Neural cell (in vitro differentiated cells): ENCODE results near the gene CYP27B1. TPM values are rescaled to one million over a fixed set of nuclear protein-coding genes. Genes with fewer than 3 reads are reported as not detected.

ENCODE experiments used
- H2AFZ ChIP-seq: fragments of 200-600, 300-800 bp; sonication (generic), shearing (Covaris generic); 2 replicates; pipeline ENCODE4 v1.6.0; 2014; ENCODE audit warnings: low read depth, mild to moderate bottlenecking, antibody characterized with exemption, low read length, moderate library complexity
- H3F3A ChIP-seq: fragments of 200-600 bp; shearing (Covaris generic); 2 replicates; pipeline ENCODE4 v1.6.1; 2016; ENCODE audit warnings: mild to moderate bottlenecking, moderate library complexity, mixed read lengths, antibody characterized with exemption, low read length; ENCODE audit not compliant: insufficient read depth, poor library complexity, severe bottlenecking
- H3K27ac ChIP-seq: fragments of 200-600, 300-800 bp; sonication (generic), shearing (Covaris generic); 2 replicates; pipeline ENCODE4 v1.5.1; 2014; ENCODE audit warnings: mild to moderate bottlenecking, low read length, moderate library complexity
- H3K27me3 ChIP-seq: fragments of 300-800, 200-600 bp; sonication (generic), shearing (Covaris generic); 2 replicates; pipeline ENCODE4 v1.6.0; 2014; ENCODE audit warnings: mild to moderate bottlenecking, low read depth, low read length, moderate library complexity; ENCODE audit not compliant: insufficient read depth
- H3K36me3 ChIP-seq: fragments of 300-800, 200-600 bp; sonication (generic), shearing (Covaris generic); 2 replicates; pipeline ENCODE4 v1.5.1; 2014; ENCODE audit warnings: mild to moderate bottlenecking, antibody characterized with exemption, low read length, moderate library complexity; ENCODE audit not compliant: insufficient read depth
- H3K4me2 ChIP-seq: fragments of 300-800, 200-600 bp; sonication (generic), shearing (Covaris generic); 2 replicates; pipeline ENCODE4 v1.6.0; 2014; ENCODE audit warnings: mild to moderate bottlenecking, low read length
- H3K4me3 ChIP-seq: fragments of 300-800, 200-600 bp; sonication (generic), shearing (Covaris generic); 2 replicates; pipeline ENCODE4 v1.5.1; 2014; ENCODE audit warnings: mild to moderate bottlenecking, low read length, moderate library complexity
- H3K79me2 ChIP-seq: fragments of 200-600 bp; shearing (Covaris generic); replicated peaks from 2 replicates; pipeline ENCODE4 v1.6.0; 2014; ENCODE audit warnings: mild to moderate bottlenecking, low read length, moderate library complexity; ENCODE audit not compliant: insufficient read depth
- H3K9ac ChIP-seq: fragments of 300-800, 200-600 bp; sonication (generic), shearing (Covaris generic); 2 replicates; pipeline ENCODE4 v1.6.1; 2016; ENCODE audit warnings: mild to moderate bottlenecking, low read length, mixed read lengths
- H3K9me2 ChIP-seq: fragments of 200-600 bp; shearing (Covaris generic); 2 replicates; pipeline ENCODE4 v1.6.1; 2016; ENCODE audit warnings: mild to moderate bottlenecking, low read length, mixed read lengths; ENCODE audit not compliant: insufficient read depth
- H3K9me3 ChIP-seq: fragments of 200-600, 300-800 bp; sonication (generic), shearing (Covaris generic); 2 replicates; pipeline ENCODE4 v1.6.1; 2016; ENCODE audit warnings: mild to moderate bottlenecking, mixed run types, low read length, moderate library complexity, mixed read lengths
- H4K20me1 ChIP-seq: fragments of 200-600 bp; shearing (Covaris generic); 2 replicates; pipeline ENCODE4 v1.6.1; 2016; ENCODE audit warnings: mild to moderate bottlenecking, mixed run types; ENCODE audit not compliant: insufficient read depth
- EP300 ChIP-seq: fragments of 450-650 bp; conservative IDR thresholded peaks from 2 replicates; pipeline ENCODE4 v1.6.1; 2014; ENCODE audit warnings: antibody characterized with exemption, mild to moderate bottlenecking, moderate library complexity; ENCODE audit not compliant: poor library complexity, severe bottlenecking
- EZH2 ChIP-seq: fragments of 200-600, 300-800 bp; shearing (Covaris generic), sonication (generic); IDR thresholded peaks from 2 replicates; pipeline ENCODE4 v1.6.1; 2014; ENCODE audit warnings: antibody characterized with exemption, low read length, borderline replicate concordance, mild to moderate bottlenecking; ENCODE audit not compliant: insufficient read depth, poor library complexity, severe bottlenecking
- MXI1 ChIP-seq: fragments of 450-650 bp; conservative IDR thresholded peaks from 2 replicates; pipeline ENCODE4 v1.6.1; 2014; ENCODE audit warnings: antibody characterized with exemption, mild to moderate bottlenecking; ENCODE audit not compliant: poor library complexity, severe bottlenecking
- POLR2AphosphoS5 ChIP-seq: IDR thresholded peaks from 2 replicates; pipeline ENCODE4 v1.6.1; 2012
- RAD21 ChIP-seq: fragments of 450-650 bp; conservative IDR thresholded peaks from 2 replicates; pipeline ENCODE4 v1.6.1; 2014; ENCODE audit warnings: antibody characterized with exemption, mild to moderate bottlenecking, moderate library complexity
- REST ChIP-seq: IDR thresholded peaks from 2 replicates; pipeline ENCODE4 v1.6.1; 2012; ENCODE audit warnings: borderline replicate concordance
- SMC3 ChIP-seq: fragments of 450-650 bp; conservative IDR thresholded peaks from 2 replicates; pipeline ENCODE4 v1.6.1; 2014; ENCODE audit warnings: antibody characterized with exemption, mild to moderate bottlenecking, moderate library complexity; ENCODE audit not compliant: poor library complexity
- TAF1 ChIP-seq: IDR thresholded peaks from 2 replicates; pipeline ENCODE4 v1.6.1; 2012; ENCODE audit warnings: low read depth
- polyA plus RNA-seq: library from polyadenylated mRNA; depleted of rRNA; stranded (reverse); fragments of >200 nt; gene quantifications from 2 replicates; pipeline ENCODE4 v1.2.3, GENCODE V29; 2014
- TF ChIP-seq, protein P1 (sequence below): fragments of 450-650 bp; IDR thresholded peaks from 2 replicates; pipeline ENCODE4 v1.5.1; 2014; ENCODE audit warnings: antibody characterized with exemption, mild to moderate bottlenecking, moderate library complexity; ENCODE audit not compliant: poor library complexity, severe bottlenecking

CYP27B1 gene
- polyA plus RNA-seq, 1 donor from 2014 or later, result 1.4 TPM

DNA sequence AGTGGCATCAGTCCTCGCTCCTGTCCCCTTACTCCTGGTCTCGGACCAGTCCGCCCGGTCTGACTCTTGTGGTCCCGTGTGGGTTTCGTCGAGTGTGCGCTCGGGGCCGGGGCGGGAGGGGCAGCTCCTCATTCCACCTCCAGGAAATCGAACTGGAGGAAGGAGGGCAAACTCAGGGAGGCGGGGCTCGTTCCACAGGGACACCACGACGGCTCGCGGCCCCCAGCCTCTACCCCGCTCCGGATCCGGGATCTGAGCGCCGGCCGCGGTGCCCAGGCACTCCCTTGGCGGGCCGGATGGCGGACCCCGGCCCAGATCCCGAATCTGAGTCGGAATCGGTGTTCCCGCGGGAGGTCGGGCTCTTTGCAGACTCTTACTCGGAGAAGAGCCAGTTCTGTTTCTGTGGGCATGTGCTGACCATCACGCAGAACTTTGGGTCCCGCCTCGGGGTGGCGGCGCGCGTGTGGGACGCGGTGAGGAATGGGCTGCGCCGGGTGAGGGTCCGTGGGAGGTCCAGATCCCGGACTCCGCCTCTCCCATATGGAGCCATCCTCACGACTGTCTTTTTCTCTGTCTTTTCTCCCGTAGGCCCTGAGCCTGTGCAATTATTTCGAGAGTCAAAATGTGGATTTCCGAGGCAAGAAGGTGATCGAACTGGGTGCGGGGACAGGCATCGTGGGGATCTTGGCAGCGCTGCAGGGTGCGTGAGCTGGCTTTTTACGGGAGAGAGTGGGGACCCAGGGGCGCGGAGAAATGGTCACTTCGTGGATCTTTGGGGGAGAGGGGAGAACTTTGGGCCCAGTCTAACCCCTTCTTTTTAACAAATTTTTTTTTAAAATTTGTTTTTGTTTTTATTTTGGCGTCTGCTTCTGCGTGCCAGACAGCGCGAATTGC is 5.8 kb upstream of the CYP27B1 start, which contains the start of gene EEF1AKMT3:
TSS of gene EEF1AKMT3 (plus strand) at position 186 of the 894 bp plus-strand sequence. CDS start at position 297, 111 bp downstream.
- peak within 1 kb of the TSS; percentile 70 for H3K9ac ChIP-seq
- H3K79me2 ChIP-seq, result no peaks in the 10 kb centered on the region
- peak within 1 kb of the TSS; percentile 57 for H3K27ac ChIP-seq
- TF ChIP-seq POLR2AphosphoS5 (no peak), SMC3 (no peak), RAD21 (no peak), REST (no peak), TAF1 (no peak), EZH2 (no peak), EP300 (no peak), MXI1 (no peak)
- TF ChIP-seq, protein P1, sequence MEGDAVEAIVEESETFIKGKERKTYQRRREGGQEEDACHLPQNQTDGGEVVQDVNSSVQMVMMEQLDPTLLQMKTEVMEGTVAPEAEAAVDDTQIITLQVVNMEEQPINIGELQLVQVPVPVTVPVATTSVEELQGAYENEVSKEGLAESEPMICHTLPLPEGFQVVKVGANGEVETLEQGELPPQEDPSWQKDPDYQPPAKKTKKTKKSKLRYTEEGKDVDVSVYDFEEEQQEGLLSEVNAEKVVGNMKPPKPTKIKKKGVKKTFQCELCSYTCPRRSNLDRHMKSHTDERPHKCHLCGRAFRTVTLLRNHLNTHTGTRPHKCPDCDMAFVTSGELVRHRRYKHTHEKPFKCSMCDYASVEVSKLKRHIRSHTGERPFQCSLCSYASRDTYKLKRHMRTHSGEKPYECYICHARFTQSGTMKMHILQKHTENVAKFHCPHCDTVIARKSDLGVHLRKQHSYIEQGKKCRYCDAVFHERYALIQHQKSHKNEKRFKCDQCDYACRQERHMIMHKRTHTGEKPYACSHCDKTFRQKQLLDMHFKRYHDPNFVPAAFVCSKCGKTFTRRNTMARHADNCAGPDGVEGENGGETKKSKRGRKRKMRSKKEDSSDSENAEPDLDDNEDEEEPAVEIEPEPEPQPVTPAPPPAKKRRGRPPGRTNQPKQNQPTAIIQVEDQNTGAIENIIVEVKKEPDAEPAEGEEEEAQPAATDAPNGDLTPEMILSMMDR, result no peak
- H4K20me1 ChIP-seq, result no peaks in the 10 kb centered on the region
- H3K27me3 ChIP-seq, result peaks cover under 1% of the 10 kb centered on the region
- H3K9me3 ChIP-seq, result no peaks in the 10 kb centered on the region
- no peaks in the 10 kb centered on the region for H3K9me2 ChIP-seq
- no peaks in the 10 kb centered on the region for H3K36me3 ChIP-seq
- H2AFZ ChIP-seq, result peak within 1 kb of the TSS; percentile 90
- peak within 1 kb of the TSS; percentile 76 for H3K4me3 ChIP-seq
- H3K4me2 ChIP-seq, result peak within 1 kb of the TSS; percentile 79
- H3F3A ChIP-seq, result no peaks in the 10 kb centered on the region

DNA sequence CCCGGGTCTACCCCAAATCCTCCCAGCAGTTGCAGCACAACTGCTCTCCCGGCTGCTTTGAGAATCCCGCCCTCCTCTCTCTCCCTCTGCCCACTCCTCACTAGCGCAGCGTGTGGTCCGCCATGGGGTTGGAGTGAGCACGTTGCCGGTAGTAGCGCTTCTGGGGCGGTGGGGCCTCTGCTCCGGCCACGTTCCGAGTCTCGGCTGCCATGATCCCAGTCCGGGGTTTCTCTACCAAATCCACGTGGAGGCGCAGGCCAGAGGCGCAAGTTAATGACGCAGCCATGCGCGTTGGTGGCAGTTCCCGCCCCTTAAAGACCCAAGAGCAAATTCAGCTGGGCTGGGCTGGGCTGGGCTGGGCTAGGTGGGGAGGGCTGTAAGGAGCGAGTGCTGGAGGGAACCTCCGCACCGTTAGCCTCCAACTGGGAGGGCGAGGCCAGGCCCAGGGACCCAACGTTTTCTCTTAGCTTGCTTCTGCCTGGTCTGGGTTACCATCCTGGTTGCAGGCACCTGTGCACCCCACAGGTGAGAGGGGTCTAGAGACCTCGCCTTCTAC is 5.1 kb upstream of the CYP27B1 start, which contains the start of gene METTL1:
TSS of gene METTL1 (minus strand) at position 233 of the 556 bp plus-strand sequence. CDS start at position 211, 22 bp downstream.
- no peaks in the 10 kb centered on the region for H3K9me2 ChIP-seq
- peak within 1 kb of the TSS; percentile 57 for H3K27ac ChIP-seq
- H3K79me2 ChIP-seq, result no peaks in the 10 kb centered on the region
- peak within 1 kb of the TSS; percentile 90 for H2AFZ ChIP-seq
- H3F3A ChIP-seq, result no peaks in the 10 kb centered on the region
- H3K4me3 ChIP-seq, result peak within 1 kb of the TSS; percentile 76
- peak within 1 kb of the TSS; percentile 70 for H3K9ac ChIP-seq
- peaks cover 8% of the 10 kb centered on the region for H3K27me3 ChIP-seq
- no peaks in the 10 kb centered on the region for H3K36me3 ChIP-seq
- no peaks in the 10 kb centered on the region for H4K20me1 ChIP-seq
- TF ChIP-seq MXI1 (peak; percentile 100), TAF1 (peak; percentile 49), RAD21 (no peak), SMC3 (peak; percentile 49), EZH2 (no peak), POLR2AphosphoS5 (peak; percentile 69), EP300 (peak; percentile 53), REST (no peak)
- TF ChIP-seq, protein P1, result no peak
- H3K4me2 ChIP-seq, result peak within 1 kb of the TSS; percentile 79
- no peaks in the 10 kb centered on the region for H3K9me3 ChIP-seq
